ENCODE measurements around the gene THAP3. TPM values are rescaled to one million over a fixed set of nuclear protein-coding genes. Genes with fewer than 3 reads are reported as not detected.

The THAP3 gene
- total and polyA plus RNA-seq, 2 donors (not counting 1 experiment from before 2014, with no cell fraction given), result 20.2 to 30.4 TPM

- Histone ChIP-seq H3K4me3 (ENCODE audit: control extremely low read depth in 1 of 5, extremely low read depth in 1 of 5, insufficient read depth in 1 of 5, low read depth in 2 of 5, low read length in 4 of 5) (no peak overlapping the region), H3K9ac (ENCODE audit: low read length) (no peak overlapping the region), H3K36me3 (replicated peaks in 1 of 2; ENCODE audit: control extremely low read depth in 1 of 2, control insufficient read depth in 1 of 2, extremely low read depth in 1 of 2, insufficient read depth in 2 of 2, low read length in 1 of 2) (peaks cover 0 to 12% of the 10 kb centered on the region in 2 experiments), H3K4me2 (replicated peaks; ENCODE audit: low read depth, low read length, poor library complexity, severe bottlenecking) (no peak overlapping the region), H3K27ac (ENCODE audit: low read length in 2 of 2) (no peak overlapping the region), H3K9me3 (ENCODE audit: control extremely low read depth in 1 of 3, control insufficient read depth in 2 of 3, insufficient read depth in 1 of 3, low read length in 2 of 3) (no peaks in the 10 kb centered on the region), H3K79me2 (ENCODE audit: control insufficient read depth, insufficient read depth, low read length) (peaks cover 28% of the 10 kb centered on the region), H4K20me1 (ENCODE audit: control insufficient read depth, insufficient read depth, low read length, poor library complexity, severe bottlenecking) (peaks cover 14% of the 10 kb centered on the region), H2AFZ (ENCODE audit: insufficient read depth, low read depth, low read length, poor library complexity, severe bottlenecking) (no peak overlapping the region), H3K4me1 (ENCODE audit: control insufficient read depth in 2 of 2, insufficient read depth in 2 of 2, low read length in 2 of 2) (peaks cover 13 to 27% of the 10 kb centered on the region in 2 donors), H3K27me3 (replicated peaks in 1 of 4; ENCODE audit: control extremely low read depth in 1 of 4, control insufficient read depth in 3 of 4, insufficient read depth in 4 of 4, low read length in 3 of 4) (no peaks in the 10 kb centered on the region)
- H3K4me3 Mint-ChIP-seq, result peak overlapping the region; percentile 26
- H3K27me3 Mint-ChIP-seq, result no peaks in the 10 kb centered on the region
- POLR2A ChIA-PET, result no interaction called here
- 98% methylated on average over 7 of the region's 10 CpGs for WGBS (ENCODE audit: insufficient coverage)
- no peak for DNase-seq
- no peak for ATAC-seq (ENCODE audit: low read depth)
- CTCF ChIA-PET, result interaction anchor here (1.8 to 2.3 kb wide), 2 partner anchors 19 to 68 kb away, joined by 6 to 16 read pairs; partner anchors contain the start of genes KLHL21, NOL9 and TAS1R1
- intact Hi-C loops (cut with micrococcal nuclease), result no loop called here
- H3K9me3 Mint-ChIP-seq (ENCODE audit: insufficient read depth), result no peaks in the 10 kb centered on the region
- TF ChIP-seq EZH2 (IDR thresholded peaks at IDR 0.05; ENCODE audit: borderline replicate concordance, insufficient read depth, low read depth, low read length, poor library complexity, severe bottlenecking) (no peak), CTCF (IDR thresholded peaks at IDR 0.05) (no peak)
- peaks cover 25% of the 10 kb centered on the region for H3K4me1 Mint-ChIP-seq
- no peak overlapping the region for H3K27ac Mint-ChIP-seq
These were observed 2.1 kb upstream of the THAP3 start for GRCh38 chr1:6622396-6623152.
